ENCODE results near the gene POLG.
A peak's percentile ranks its signal among the peaks of the same experiment; 100 is the strongest.

Gene POLG

DNA sequence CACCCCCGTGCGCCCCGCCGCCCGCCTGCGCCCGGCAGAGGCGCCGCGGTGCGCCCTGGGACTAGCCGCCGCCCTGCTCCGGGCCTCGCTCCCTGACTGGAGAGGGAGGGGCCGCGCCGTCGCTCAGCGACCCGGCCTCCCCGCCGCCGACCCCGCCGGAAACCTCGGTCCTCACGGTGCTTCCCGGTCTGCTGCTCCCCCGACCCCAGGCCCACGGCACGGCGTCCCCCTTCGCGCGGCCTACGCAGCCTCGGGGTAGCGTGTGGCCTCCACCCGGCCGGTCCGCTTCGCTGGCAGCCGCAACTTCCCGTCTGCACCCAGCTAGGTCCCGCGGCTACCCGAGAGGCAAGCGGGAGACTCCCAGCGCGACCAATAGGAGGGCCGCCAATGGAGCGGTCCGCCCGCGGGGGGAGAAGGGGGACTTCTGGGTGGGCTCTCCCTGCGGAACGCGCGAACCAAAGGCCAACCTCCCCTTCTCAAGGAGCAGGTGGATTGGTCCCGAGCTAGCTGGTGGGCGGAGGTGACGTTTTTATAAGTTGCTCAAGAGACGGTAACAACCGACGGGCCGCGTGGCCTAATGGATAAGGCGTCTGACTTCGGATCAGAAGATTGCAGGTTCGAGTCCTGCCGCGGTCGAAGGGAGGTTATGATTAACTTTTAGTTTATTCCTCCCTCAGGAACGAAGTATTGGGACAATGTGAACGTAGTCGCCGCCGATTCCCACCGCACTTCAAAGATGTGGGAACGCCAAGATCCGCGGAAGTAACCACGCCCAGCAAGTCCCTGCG, at the start of gene POLG:
Gene POLG, minus strand, starts transcription at position 315 of the 788 bp plus-strand sequence. CDS start 1,070 bp downstream, outside the sequence.
- peaks cover 30% of the 10 kb centered on the region for H3K36me3 Mint-ChIP-seq (ENCODE audit: low read depth)
- TF ChIP-seq, protein P1, sequence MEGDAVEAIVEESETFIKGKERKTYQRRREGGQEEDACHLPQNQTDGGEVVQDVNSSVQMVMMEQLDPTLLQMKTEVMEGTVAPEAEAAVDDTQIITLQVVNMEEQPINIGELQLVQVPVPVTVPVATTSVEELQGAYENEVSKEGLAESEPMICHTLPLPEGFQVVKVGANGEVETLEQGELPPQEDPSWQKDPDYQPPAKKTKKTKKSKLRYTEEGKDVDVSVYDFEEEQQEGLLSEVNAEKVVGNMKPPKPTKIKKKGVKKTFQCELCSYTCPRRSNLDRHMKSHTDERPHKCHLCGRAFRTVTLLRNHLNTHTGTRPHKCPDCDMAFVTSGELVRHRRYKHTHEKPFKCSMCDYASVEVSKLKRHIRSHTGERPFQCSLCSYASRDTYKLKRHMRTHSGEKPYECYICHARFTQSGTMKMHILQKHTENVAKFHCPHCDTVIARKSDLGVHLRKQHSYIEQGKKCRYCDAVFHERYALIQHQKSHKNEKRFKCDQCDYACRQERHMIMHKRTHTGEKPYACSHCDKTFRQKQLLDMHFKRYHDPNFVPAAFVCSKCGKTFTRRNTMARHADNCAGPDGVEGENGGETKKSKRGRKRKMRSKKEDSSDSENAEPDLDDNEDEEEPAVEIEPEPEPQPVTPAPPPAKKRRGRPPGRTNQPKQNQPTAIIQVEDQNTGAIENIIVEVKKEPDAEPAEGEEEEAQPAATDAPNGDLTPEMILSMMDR (IDR thresholded peaks at IDR 0.05; ENCODE audit: unreplicated experiment in 3 of 3): no peak
- no peaks in the 10 kb centered on the region for H3K9me3 Mint-ChIP-seq
- H3K27me3 Mint-ChIP-seq (ENCODE audit: low read depth): peaks cover 25% of the 10 kb centered on the region
- peak within 1 kb of the TSS; percentile 12 to 89 (median 69) for H3K27ac Mint-ChIP-seq
- H3K4me1 Mint-ChIP-seq: peaks cover 37% of the 10 kb centered on the region
- peak within 1 kb of the TSS; percentile 91 to 93 (median 92) for H3K4me3 Mint-ChIP-seq

DNA sequence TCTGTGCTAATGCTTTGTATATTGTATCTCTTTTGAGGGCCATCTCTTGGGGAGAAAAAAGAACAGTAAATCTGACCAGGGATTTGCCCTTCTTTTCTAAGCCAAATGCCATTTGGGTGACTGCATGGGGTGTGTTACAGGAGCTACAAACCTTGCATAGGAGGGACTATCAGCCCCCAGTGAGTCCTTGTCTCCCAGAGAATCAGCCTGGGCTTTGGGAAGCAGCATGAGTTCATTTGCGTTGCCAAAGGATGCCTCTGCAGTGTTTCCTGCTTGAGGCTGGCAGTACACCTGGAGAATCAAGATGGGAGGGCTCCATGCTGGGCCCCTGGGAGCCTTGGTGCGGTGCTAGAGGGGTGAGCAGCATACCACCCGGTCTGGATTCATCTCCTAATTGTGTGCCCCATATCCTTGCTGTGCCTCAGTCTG, 49.6 kb upstream of the POLG start:
- H3K27ac Mint-ChIP-seq: peak overlapping the region; percentile 19 to 62 (median 44)
- no peaks in the 10 kb centered on the region for H3K36me3 Mint-ChIP-seq (ENCODE audit: low read depth)
- peak overlapping the region in 1 of 3 experiments; percentile 1 for H3K4me3 Mint-ChIP-seq
- H3K27me3 Mint-ChIP-seq (ENCODE audit: low read depth): peaks cover 82% of the 10 kb centered on the region
- TF ChIP-seq, protein P1 (IDR thresholded peaks at IDR 0.05; ENCODE audit: unreplicated experiment in 3 of 3): no peak
- peaks cover 62% of the 10 kb centered on the region for H3K4me1 Mint-ChIP-seq
- H3K9me3 Mint-ChIP-seq: no peaks in the 10 kb centered on the region

DNA sequence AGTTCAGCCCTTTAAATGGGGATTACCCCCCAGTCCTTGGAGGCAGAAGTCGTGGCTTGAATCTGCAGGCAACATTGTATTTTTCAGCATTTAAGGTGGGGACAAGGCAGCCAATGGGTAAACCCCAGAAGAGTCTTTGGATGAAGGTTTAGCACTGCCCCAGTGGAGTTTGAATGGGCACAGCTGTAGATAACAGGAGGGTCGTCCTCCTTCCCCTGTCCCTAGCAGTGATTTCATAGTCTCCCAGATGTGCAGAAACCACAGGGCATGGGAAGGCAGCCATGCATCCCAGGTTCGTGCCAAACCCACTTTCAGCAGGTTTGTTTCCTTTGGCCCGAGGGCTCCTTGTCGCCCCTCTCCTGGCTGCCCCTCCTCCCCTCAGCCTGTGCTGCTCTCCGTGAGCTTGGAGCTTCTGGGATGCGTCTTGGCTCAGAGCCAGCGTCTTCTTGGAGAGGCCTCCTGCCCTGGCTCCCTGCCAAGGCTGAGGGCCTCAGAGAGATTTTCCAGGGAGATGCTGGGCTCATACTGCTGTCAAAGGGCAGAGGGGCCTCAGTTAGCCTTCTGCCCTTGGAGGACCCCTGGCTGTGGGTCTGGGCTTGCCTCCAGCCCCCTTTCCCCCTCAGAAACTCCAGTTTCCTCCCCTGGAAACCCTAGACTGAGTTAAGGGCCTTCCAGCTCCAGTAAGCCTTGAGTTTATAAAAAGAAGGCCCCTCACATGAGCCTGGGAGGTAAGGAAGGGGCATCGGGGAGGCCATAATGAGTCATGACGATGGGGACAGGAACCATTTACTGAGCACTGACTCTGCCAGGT, 48.9 kb upstream of the POLG start:
- H3K4me1 Mint-ChIP-seq: peaks cover 56% of the 10 kb centered on the region

DNA sequence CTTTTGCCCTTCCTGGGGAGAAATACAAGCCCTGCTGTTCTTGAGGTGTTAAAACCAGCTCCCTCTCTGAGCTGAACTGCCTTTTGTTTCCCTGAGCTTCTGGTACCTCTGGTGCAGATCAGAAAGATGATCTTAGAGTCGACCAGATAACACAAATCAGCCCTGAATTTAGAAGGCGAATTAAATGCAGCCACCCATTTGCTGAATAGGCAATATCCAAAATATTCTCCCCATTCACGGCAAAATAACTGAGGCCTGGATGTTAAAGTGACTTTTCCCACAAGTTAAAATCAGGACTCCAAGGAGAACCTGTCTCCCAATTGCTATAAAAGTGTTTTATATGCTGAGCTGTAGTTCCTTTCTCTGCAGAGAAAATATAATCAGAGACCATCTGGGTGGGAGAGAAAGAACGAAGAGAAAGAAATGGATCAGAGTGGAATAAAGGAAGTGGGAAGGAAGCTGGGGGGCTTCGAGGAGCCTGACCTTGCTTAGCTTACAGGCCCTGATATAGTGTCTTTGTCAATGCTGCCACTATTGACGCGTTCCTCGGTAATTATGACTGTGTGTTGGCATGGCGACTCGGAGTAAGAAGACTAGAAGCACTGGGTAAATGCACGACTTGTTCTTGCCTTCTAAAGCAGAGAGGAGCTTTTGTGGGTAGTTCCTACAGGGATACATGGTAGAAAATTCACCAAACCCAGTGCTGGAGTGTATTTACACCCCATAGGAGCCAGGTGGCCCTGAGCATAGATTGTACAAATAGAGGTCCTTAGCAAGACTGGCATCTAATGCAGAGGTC, 47.5 kb upstream of the POLG start:
- Mint-ChIP-seq H3K27me3 (ENCODE audit: low read depth) (peaks cover 84% of the 10 kb centered on the region), H3K27ac (peak overlapping the region in 2 of 3 experiments; percentile 15 to 19)
- TF ChIP-seq, protein P1 (IDR thresholded peaks at IDR 0.05; ENCODE audit: unreplicated experiment in 3 of 3): no peak

More for the DNA sequence above, 48.9 kb upstream of the POLG start:
- Mint-ChIP-seq H3K27me3 (ENCODE audit: low read depth) (peaks cover 82% of the 10 kb centered on the region), H3K4me3 (peak overlapping the region in 1 of 3 experiments; percentile 1), H3K9me3 (no peaks in the 10 kb centered on the region), H3K36me3 (ENCODE audit: low read depth) (no peaks in the 10 kb centered on the region), H3K27ac (peak overlapping the region; percentile 19 to 63 (median 62))
- TF ChIP-seq, protein P1 (IDR thresholded peaks at IDR 0.05; ENCODE audit: unreplicated experiment in 3 of 3): no peak

DNA sequence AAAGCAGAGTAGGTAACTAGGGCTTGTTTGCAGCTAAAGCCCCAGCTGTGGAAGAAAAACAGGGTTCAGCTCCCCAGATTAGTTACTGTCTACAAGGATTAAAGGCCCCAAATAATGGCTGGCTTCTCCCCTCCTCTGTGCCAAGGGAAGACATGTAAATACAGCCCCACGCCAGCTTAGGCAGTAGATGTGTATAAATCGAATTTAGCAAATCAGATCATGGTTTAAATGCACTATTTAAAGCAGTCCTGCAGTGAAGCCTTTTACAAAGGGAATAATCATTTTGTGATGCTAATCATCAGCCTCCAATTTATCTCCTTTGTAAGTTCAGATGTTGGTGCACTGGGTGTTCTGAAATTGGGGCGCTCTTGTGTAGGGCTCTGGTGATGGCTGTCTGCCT, 46.7 kb upstream of the POLG start:
- Mint-ChIP-seq H3K4me1 (peaks cover 62% of the 10 kb centered on the region), H3K9me3 (no peaks in the 10 kb centered on the region), H3K4me3 (no peak overlapping the region), H3K36me3 (ENCODE audit: low read depth) (no peaks in the 10 kb centered on the region), H3K27ac (peak overlapping the region in 2 of 3 experiments; percentile 19 to 46), H3K27me3 (ENCODE audit: low read depth) (peaks cover 89% of the 10 kb centered on the region)
- TF ChIP-seq, protein P1 (IDR thresholded peaks at IDR 0.05; ENCODE audit: unreplicated experiment in 3 of 3): no peak

More for the DNA sequence above, 47.5 kb upstream of the POLG start:
- H3K4me3 Mint-ChIP-seq: peak overlapping the region in 1 of 3 experiments; percentile 30
- H3K36me3 Mint-ChIP-seq (ENCODE audit: low read depth): no peaks in the 10 kb centered on the region
- H3K4me1 Mint-ChIP-seq: peaks cover 62% of the 10 kb centered on the region
- no peaks in the 10 kb centered on the region for H3K9me3 Mint-ChIP-seq
